Panc1 (cell line): Measurements from ENCODE around the gene BTLA.

Experiments
- POLR2AphosphoS5 ChIP-seq: IDR thresholded peaks from 2 replicates; pipeline ENCODE4 v1.6.1; 2012; ENCODE audit warnings: mild to moderate bottlenecking, low read depth, low read length, moderate library complexity
- REST ChIP-seq, 2 experiments: IDR thresholded peaks; 2 replicates each; pipeline ENCODE4 v1.6.1; 2011 to 2012; ENCODE audit warnings: low read depth in 2 of 2, control low read depth in 1 of 2, low read length in 1 of 2, mild to moderate bottlenecking in 1 of 2, moderate library complexity in 1 of 2; ENCODE audit not compliant: insufficient read depth in 1 of 2
- SIN3A ChIP-seq: IDR thresholded peaks from 2 replicates; pipeline ENCODE4 v1.6.1; 2012; ENCODE audit warnings: low read depth, mild to moderate bottlenecking, low read length, moderate library complexity, borderline replicate concordance; ENCODE audit not compliant: insufficient read depth
- TCF7L2 ChIP-seq: IDR thresholded peaks from 2 replicates; pipeline ENCODE4 v1.6.1; 2011; ENCODE audit warnings: mild to moderate bottlenecking, low read depth, low read length, inconsistent platforms
- TF ChIP-seq, protein P1 (sequence below): fragments of 450-650 bp; IDR thresholded peaks from 2 replicates; pipeline ENCODE4 v1.5.1; 2017; ENCODE audit warnings: mild to moderate bottlenecking

GRCh38 chr3:112463250-112463649, 36.0 kb downstream of the BTLA start:
- TF ChIP-seq, protein P1, sequence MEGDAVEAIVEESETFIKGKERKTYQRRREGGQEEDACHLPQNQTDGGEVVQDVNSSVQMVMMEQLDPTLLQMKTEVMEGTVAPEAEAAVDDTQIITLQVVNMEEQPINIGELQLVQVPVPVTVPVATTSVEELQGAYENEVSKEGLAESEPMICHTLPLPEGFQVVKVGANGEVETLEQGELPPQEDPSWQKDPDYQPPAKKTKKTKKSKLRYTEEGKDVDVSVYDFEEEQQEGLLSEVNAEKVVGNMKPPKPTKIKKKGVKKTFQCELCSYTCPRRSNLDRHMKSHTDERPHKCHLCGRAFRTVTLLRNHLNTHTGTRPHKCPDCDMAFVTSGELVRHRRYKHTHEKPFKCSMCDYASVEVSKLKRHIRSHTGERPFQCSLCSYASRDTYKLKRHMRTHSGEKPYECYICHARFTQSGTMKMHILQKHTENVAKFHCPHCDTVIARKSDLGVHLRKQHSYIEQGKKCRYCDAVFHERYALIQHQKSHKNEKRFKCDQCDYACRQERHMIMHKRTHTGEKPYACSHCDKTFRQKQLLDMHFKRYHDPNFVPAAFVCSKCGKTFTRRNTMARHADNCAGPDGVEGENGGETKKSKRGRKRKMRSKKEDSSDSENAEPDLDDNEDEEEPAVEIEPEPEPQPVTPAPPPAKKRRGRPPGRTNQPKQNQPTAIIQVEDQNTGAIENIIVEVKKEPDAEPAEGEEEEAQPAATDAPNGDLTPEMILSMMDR = no peak
- TF ChIP-seq POLR2AphosphoS5 (no peak), REST (IDR thresholded peaks at IDR 0.05; ENCODE audit: insufficient read depth in 1 of 2, low read depth in 2 of 2, low read length in 1 of 2) (no peak), TCF7L2 (no peak), SIN3A (no peak)
